Common myeloid progenitor, CD34-positive (primary cell): ENCODE data around the gene SHOX.

Experiments
- CTCF ChIA-PET: fragments of 350-600 bp; sonication (Branson Sonifier 250); formaldehyde crosslinking; loops from one replicate; lab custom pipeline; 2021; ENCODE audit warnings: antibody characterized with exemption; lab: Charles Lee
- POLR2A ChIA-PET: fragments of 350-600 bp; sonication (Branson Sonifier 250); formaldehyde crosslinking; loops from one replicate; lab custom pipeline; 2021; ENCODE audit warnings: antibody characterized with exemption; lab: Charles Lee
- DNase-seq, 3 donors: peaks; one replicate each; pipeline versions ENCODE4 v3.0.0 to v3.0.0-alpha.2; 2013
- H3K27ac ChIP-seq, 2 experiments: 1 replicate in 1 of 2; 2 replicates in 1 of 2; pipeline ENCODE4 v1.7.0; 2013; ENCODE audit warnings: inconsistent platforms in 2 of 2, low read length in 2 of 2, mild to moderate bottlenecking in 2 of 2, low read depth in 1 of 2, moderate library complexity in 1 of 2; ENCODE audit not compliant: severe bottlenecking in 2 of 2, insufficient read depth in 1 of 2, poor library complexity in 1 of 2
- H3K27me3 ChIP-seq, 5 experiments: replicated peaks in 2 of 5; 1 replicate in 3 of 5; 2 replicates in 2 of 5; pipeline versions ENCODE4 v1.6.1 to v1.7.0; 2013; ENCODE audit warnings: low read length in 4 of 5, mild to moderate bottlenecking in 2 of 5, moderate library complexity in 2 of 5, inconsistent platforms in 1 of 5; ENCODE audit not compliant: insufficient read depth in 5 of 5, control insufficient read depth in 4 of 5
- H3K36me3 ChIP-seq, 4 experiments: 1 replicate in 2 of 4; 2 replicates in 2 of 4; pipeline versions ENCODE4 v1.6.1 to v1.7.0; 2013; ENCODE audit warnings: low read length in 3 of 4, control low read depth in 1 of 4, mild to moderate bottlenecking in 1 of 4; ENCODE audit not compliant: control insufficient read depth in 4 of 4, insufficient read depth in 4 of 4
- H3K4me1 ChIP-seq, 4 experiments: 1 replicate in 3 of 4; 2 replicates in 1 of 4; pipeline versions ENCODE4 v1.6.1 to v1.7.1; 2013; ENCODE audit warnings: low read length in 3 of 4, mild to moderate bottlenecking in 3 of 4, control low read depth in 1 of 4, inconsistent platforms in 1 of 4, moderate library complexity in 1 of 4; ENCODE audit not compliant: control insufficient read depth in 4 of 4, insufficient read depth in 4 of 4; ENCODE audit errors: control extremely low read depth in 1 of 4
- H3K4me3 ChIP-seq, 7 experiments: 1 replicate in 4 of 7; 2 replicates in 3 of 7; pipeline versions ENCODE4 v1.5.1 to v1.7.0; 2013; ENCODE audit warnings: mild to moderate bottlenecking in 7 of 7, low read length in 6 of 7, moderate library complexity in 6 of 7, inconsistent platforms in 2 of 7, low read depth in 2 of 7, control low read depth in 1 of 7; ENCODE audit not compliant: insufficient read depth in 4 of 7, control insufficient read depth in 1 of 7; ENCODE audit errors: extremely low read depth in 1 of 7
- H3K9me3 ChIP-seq, 5 experiments: 1 replicate in 4 of 5; 2 replicates in 1 of 5; pipeline versions ENCODE4 v1.6.1 to v1.7.1; 2013; ENCODE audit warnings: low read length in 4 of 5, mild to moderate bottlenecking in 2 of 5, inconsistent platforms in 1 of 5, low read depth in 1 of 5, moderate library complexity in 1 of 5; ENCODE audit not compliant: control insufficient read depth in 4 of 5, insufficient read depth in 2 of 5; ENCODE audit errors: control extremely low read depth in 1 of 5
- WGBS: methylation state at CpG from one replicate; pipeline ENCODE4 v1.1.5; 2013; ENCODE audit not compliant: insufficient coverage; 5-methylcytosine and 5-hydroxymethylcytosine counted together

Gene SHOX

DNA sequence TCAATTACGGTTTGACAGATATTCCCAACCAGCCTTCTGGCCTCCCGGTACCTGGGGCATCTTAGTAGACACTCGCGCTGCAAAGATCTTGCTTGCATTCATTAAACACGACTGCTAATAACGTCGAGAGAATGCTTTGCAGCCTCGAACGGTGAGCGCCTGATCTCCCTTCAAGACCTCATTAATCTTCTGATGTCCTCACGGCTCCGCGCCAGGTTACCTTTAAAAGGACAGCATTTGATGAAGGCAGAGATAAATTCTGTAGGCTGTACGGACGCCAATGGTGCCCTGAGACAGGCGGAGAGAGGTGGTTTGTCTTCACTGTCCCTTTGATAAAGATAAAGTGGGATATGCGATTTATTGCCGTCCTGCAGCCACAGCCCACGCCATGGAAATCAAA, 64.2 kb downstream of the SHOX start:
- ChIA-PET CTCF (no interaction called here), POLR2A (no interaction called here)
- no peak overlapping the region for H3K27ac ChIP-seq
- peaks cover 0 to 10% (median 4%) of the 10 kb centered on the region in 4 experiments for H3K4me1 ChIP-seq
- no peaks in the 10 kb centered on the region for H3K27me3 ChIP-seq
- DNase-seq: no peak
- H3K36me3 ChIP-seq: no peaks in the 10 kb centered on the region
- H3K4me3 ChIP-seq: no peak overlapping the region
- peaks cover 0 to 7% (median 3%) of the 10 kb centered on the region in 5 experiments for H3K9me3 ChIP-seq
- 96% methylated on average over 16 of the region's 19 CpGs for WGBS

DNA sequence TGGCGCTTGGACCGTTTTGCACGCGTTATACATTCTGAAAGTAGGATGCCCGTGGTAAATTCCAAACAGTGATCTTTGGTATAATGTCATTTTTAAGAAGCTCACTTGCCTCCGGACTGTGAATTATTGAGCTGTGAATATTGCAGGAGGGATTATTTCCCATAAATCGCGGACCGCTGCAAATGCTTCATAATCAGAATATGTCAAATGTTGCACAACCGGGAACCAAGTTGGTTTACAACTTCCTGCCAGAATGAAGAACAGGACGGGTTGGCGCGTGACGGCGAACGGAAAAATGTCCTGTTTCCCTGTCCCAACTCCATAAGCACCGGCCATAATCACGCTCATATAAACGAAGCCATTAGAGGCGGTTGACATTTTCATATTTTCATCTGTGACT, 67.6 kb downstream of the SHOX start:
- Histone ChIP-seq H3K36me3 (no peaks in the 10 kb centered on the region), H3K4me3 (peak overlapping the region in 3 of 7 experiments; percentile 39 to 63 (median 47)), H3K27me3 (no peaks in the 10 kb centered on the region), H3K9me3 (peaks cover 0 to 8% (median 3%) of the 10 kb centered on the region in 5 experiments), H3K4me1 (peaks cover 0 to 10% (median 4%) of the 10 kb centered on the region in 4 experiments), H3K27ac (no peak overlapping the region)
- DNase-seq: peak; percentile 25 to 41 (median 29)
- ChIA-PET POLR2A (no interaction called here), CTCF (no interaction called here)
- WGBS: 25% methylated on average over 17 of the region's 20 CpGs

DNA sequence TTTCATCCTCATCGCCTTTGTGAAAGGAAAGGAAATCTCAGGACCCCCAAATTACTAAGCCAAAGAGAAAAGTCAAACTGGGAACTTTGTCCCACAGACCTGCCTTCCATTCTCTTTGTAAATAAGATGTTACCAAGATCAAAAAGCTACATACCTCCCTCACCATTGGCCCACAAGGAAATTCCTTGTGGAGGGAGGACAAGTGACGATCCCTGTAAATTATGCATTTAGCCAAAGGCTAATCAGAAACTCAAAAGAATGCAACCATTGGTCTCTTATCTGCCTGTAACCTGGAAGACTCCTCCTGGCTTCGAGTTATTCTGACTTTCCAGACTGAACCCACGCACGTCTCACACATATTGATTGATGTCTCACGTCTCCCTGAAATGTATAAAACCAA, 70.3 kb downstream of the SHOX start:
- ChIA-PET CTCF (no interaction called here), POLR2A (no interaction called here)
- Histone ChIP-seq H3K9me3 (peaks cover 0 to 13% (median 0%) of the 10 kb centered on the region in 5 experiments), H3K27ac (no peak overlapping the region), H3K27me3 (no peaks in the 10 kb centered on the region), H3K36me3 (no peaks in the 10 kb centered on the region), H3K4me1 (peaks cover 0 to 10% (median 4%) of the 10 kb centered on the region in 4 experiments), H3K4me3 (no peak overlapping the region)
- no peak for DNase-seq
- WGBS: 70% methylated on average over 5 of the region's 6 CpGs

DNA sequence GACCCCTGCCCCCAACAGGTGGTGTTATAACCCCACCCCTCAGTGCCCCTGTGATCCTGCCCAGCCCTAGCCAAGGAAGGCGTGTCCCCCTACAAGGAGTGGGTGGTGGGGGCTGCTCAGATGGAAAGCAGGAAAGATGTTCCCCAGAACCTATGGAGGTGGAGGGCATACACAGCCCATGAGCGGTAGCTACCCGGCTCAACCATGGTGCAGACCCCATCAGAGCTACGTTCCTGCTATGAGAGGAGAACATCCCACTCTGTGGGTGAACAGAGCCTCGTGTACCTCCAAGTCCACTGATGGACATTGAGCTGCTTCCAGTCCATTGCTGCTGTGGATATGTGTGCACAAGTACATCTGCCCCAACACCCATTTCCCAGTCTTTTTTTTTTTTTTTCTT, 71.1 kb downstream of the SHOX start:
- no peaks in the 10 kb centered on the region for H3K36me3 ChIP-seq
- H3K27ac ChIP-seq: no peak overlapping the region
- peaks cover 0 to 17% (median 0%) of the 10 kb centered on the region in 5 experiments for H3K9me3 ChIP-seq
- no peak overlapping the region for H3K4me3 ChIP-seq
- H3K4me1 ChIP-seq: peaks cover 0 to 10% (median 4%) of the 10 kb centered on the region in 4 experiments
- ChIA-PET CTCF (no interaction called here), POLR2A (no interaction called here)
- WGBS: 94% methylated on average over 4 of the region's 5 CpGs
- H3K27me3 ChIP-seq: no peaks in the 10 kb centered on the region
- DNase-seq: no peak

DNA sequence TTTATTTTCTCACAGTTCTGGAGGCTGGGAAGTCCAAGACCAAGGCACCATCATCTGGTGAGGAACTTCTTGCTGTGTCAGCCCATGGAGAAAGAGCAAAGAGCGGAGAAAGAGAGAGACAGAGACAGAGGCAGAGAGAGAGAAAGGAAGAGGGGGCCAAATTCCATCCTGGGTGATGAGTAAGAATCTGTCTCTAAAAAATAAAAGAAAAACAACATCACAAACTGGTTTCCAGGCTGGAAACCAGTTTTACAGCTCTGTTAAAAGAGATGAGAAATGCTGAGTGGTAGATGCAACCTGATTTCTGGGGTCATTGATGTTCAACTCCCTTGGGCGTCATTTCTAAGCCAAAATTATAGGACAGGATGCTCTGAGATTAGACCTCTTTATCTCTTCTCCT, 72.9 kb downstream of the SHOX start:
- Histone ChIP-seq H3K4me3 (no peak overlapping the region), H3K4me1 (peaks cover 0 to 3% (median 2%) of the 10 kb centered on the region in 4 experiments), H3K36me3 (no peaks in the 10 kb centered on the region), H3K27ac (no peak overlapping the region), H3K27me3 (no peaks in the 10 kb centered on the region), H3K9me3 (peaks cover 0 to 21% (median 6%) of the 10 kb centered on the region in 5 experiments)
- 100% methylated on average over 1 of the region's 2 CpGs for WGBS
- ChIA-PET POLR2A (no interaction called here), CTCF (no interaction called here)
- no peak for DNase-seq

DNA sequence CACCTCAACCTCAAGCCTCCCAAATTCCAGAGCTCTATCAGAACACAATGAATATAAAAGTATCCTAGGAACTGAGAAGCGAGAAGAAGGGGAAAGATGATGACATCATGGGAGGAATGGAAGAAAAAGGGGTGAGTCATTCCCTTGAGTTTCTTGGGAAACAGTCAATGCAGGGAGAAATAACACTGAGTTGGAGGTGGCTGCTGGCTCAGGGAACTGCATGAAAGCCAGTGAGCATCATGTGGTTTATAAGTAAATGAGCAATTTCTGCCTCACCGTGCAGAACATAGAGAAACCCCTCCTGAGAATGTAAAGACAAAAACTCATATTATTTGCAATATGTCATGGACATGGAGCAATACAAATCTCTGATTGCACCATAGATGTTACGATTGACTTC, 73.3 kb downstream of the SHOX start:
- no peak for DNase-seq
- H3K4me1 ChIP-seq: no peaks in the 10 kb centered on the region
- ChIA-PET POLR2A (no interaction called here), CTCF (no interaction called here)
- no peaks in the 10 kb centered on the region for H3K27me3 ChIP-seq
- H3K36me3 ChIP-seq: no peaks in the 10 kb centered on the region
- H3K27ac ChIP-seq: no peak overlapping the region
- 100% methylated on average over 2 of the region's 3 CpGs for WGBS
- peaks cover 0 to 21% (median 6%) of the 10 kb centered on the region in 5 experiments for H3K9me3 ChIP-seq
- no peak overlapping the region for H3K4me3 ChIP-seq
